ENCODE data around the gene UGT2B7. TPM values are rescaled to one million over a fixed set of nuclear protein-coding genes. Genes with fewer than 3 reads are reported as not detected.

Gene UGT2B7
- total RNA-seq, 4 donors from 2014 or later, result not detected

DNA sequence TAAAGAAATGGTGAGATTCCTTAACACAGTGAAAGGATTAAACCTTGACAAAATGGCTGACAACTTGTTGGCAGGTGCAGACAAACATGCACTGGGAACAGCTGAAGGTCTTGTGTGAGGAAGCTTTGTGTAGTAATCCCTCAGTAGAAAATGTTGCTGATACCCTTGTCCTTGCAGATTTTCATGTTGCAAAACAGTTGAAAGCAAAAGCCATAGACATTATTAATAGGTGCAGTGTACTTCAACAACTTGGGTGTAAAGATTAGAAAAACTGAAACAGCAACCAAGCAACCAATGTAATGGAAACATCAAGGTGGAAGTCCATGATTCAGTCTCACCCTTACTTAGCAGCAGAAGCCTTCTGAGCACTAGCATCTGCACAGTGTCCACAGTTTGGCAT is 29.8 kb downstream of the UGT2B7 start:
- no peak for DNase-seq (ENCODE audit: low spot score in 2 of 2)
- no peaks in the 10 kb centered on the region for H3K36me3 ChIP-seq
- TF ChIP-seq, protein P1, sequence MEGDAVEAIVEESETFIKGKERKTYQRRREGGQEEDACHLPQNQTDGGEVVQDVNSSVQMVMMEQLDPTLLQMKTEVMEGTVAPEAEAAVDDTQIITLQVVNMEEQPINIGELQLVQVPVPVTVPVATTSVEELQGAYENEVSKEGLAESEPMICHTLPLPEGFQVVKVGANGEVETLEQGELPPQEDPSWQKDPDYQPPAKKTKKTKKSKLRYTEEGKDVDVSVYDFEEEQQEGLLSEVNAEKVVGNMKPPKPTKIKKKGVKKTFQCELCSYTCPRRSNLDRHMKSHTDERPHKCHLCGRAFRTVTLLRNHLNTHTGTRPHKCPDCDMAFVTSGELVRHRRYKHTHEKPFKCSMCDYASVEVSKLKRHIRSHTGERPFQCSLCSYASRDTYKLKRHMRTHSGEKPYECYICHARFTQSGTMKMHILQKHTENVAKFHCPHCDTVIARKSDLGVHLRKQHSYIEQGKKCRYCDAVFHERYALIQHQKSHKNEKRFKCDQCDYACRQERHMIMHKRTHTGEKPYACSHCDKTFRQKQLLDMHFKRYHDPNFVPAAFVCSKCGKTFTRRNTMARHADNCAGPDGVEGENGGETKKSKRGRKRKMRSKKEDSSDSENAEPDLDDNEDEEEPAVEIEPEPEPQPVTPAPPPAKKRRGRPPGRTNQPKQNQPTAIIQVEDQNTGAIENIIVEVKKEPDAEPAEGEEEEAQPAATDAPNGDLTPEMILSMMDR (IDR thresholded peaks at IDR 0.05), result no peak
- no peak for TF ChIP-seq EP300 (IDR thresholded peaks at IDR 0.05)
- TF ChIP-seq POLR2A (IDR thresholded peaks at IDR 0.05), result no peak
- no peak overlapping the region for H3K4me3 ChIP-seq
- no peaks in the 10 kb centered on the region for H3K27me3 ChIP-seq
- no peaks in the 10 kb centered on the region for H3K9me3 ChIP-seq
- H3K4me1 ChIP-seq, result no peaks in the 10 kb centered on the region
- no peak overlapping the region for H3K27ac ChIP-seq

DNA sequence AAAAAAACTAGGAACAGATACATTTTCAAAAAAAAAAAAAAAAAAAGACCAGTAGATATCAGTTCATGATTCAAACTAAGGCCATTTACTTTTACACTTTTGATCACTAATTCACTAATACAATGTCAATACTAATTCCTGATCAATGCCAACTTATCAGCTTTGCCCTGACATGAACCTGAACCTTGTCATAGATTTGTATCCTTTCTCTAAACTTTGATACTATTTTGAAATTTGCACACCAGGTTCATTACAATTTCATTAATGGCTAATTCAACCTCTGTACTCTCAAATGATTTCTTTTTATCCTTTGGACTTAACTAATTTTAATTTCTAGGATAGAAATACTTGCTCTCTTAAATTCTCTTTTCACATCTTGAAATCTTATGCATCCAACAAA is 37.7 kb downstream of the UGT2B7 start:
- no peak overlapping the region for H3K27ac ChIP-seq
- H3K27me3 ChIP-seq, result no peaks in the 10 kb centered on the region
- no peaks in the 10 kb centered on the region for H3K9me3 ChIP-seq
- H3K36me3 ChIP-seq, result no peaks in the 10 kb centered on the region
- H3K4me3 ChIP-seq, result no peak overlapping the region
- DNase-seq (ENCODE audit: low spot score in 2 of 2), result no peak
- no peaks in the 10 kb centered on the region for H3K4me1 ChIP-seq
- TF ChIP-seq, protein P1 (IDR thresholded peaks at IDR 0.05), result no peak
- TF ChIP-seq POLR2A (IDR thresholded peaks at IDR 0.05), result no peak
- no peak for TF ChIP-seq EP300 (IDR thresholded peaks at IDR 0.05)

DNA sequence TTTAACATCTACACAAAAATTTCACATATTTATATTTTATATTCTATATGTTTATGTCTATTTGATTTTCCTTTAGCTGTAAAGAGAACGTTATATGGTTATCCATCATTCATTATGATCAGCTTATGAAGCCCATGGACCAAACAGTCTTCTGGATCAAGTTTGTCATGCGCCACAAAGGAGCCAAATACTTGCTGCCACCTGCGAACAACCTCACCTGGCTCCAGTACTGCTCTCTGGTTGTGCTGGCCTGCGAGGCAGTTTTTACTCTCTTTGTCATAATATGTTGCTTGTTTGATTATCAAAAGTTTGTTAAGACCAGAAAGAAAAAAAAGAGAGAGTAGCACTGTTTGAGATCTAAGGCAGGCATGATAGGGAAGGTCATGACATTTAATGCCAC is 38.2 kb downstream of the UGT2B7 start:
- Histone ChIP-seq H3K9me3 (no peaks in the 10 kb centered on the region), H3K4me3 (no peak overlapping the region), H3K27me3 (no peaks in the 10 kb centered on the region), H3K4me1 (no peaks in the 10 kb centered on the region), H3K27ac (no peak overlapping the region), H3K36me3 (no peaks in the 10 kb centered on the region)
- WGBS, 2 donors, result 85 to 89% methylated on average over 4 of the region's 4 CpGs
- DNase-seq (ENCODE audit: low spot score in 2 of 2), result no peak
- TF ChIP-seq POLR2A (IDR thresholded peaks at IDR 0.05), result no peak

DNA sequence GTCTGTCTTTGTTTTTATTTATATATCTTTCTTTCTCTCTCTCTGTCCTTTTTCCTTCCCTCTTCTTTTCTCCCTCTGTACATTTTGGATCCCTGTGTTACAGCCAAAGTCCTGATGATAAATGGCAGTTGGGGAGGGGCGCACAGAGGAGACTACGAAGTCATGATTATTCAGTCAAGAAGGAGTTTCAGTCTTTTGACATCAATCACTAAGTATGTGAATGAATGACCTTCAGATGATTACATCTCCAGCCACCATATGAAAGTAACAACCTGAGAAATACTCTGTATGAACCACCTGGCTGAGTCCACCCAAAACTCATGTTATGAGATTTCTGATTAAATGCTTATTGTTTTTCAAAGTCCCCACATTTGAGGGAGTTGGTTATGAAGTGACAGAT is 45.0 kb downstream of the UGT2B7 start:
- WGBS, 2 donors, result 64 to 83% methylated on average over 2 of the region's 2 CpGs
- no peak overlapping the region for H3K27ac ChIP-seq
- no peak overlapping the region for H3K4me3 ChIP-seq
- H3K4me1 ChIP-seq, result no peaks in the 10 kb centered on the region
- no peak for TF ChIP-seq EP300 (IDR thresholded peaks at IDR 0.05)
- TF ChIP-seq, protein P1 (IDR thresholded peaks at IDR 0.05), result no peak
- TF ChIP-seq POLR2A (IDR thresholded peaks at IDR 0.05), result no peak
- no peak for DNase-seq (ENCODE audit: low spot score in 2 of 2)
- no peaks in the 10 kb centered on the region for H3K9me3 ChIP-seq
- H3K36me3 ChIP-seq, result no peaks in the 10 kb centered on the region
- no peaks in the 10 kb centered on the region for H3K27me3 ChIP-seq

DNA sequence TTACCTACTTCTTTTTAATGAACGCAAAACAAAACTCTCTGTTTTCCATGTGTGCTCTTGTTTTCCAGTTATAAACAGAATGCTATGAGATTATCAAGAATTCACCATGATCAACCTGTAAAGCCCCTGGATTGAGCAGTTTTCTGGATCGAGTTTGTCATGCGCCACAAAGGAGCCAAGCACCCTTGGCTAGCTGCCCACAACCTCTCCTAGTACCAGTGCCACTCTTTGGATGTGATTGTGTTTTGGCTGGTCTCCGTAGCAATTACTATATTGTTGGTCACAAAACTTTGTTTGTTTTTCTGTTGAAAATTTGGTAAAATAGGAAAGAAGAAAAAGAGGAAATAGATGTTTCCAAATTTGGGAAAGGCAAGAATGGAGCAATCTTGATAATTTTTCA is 51.1 kb downstream of the UGT2B7 start:
- WGBS, 2 donors, result 90 to 92% methylated on average over 4 of the region's 4 CpGs
- no peaks in the 10 kb centered on the region for H3K36me3 ChIP-seq
- DNase-seq (ENCODE audit: low spot score in 2 of 2), result no peak
- H3K27ac ChIP-seq, result no peak overlapping the region
- no peaks in the 10 kb centered on the region for H3K27me3 ChIP-seq
- H3K4me1 ChIP-seq, result no peaks in the 10 kb centered on the region
- no peak for TF ChIP-seq POLR2A (IDR thresholded peaks at IDR 0.05)
- TF ChIP-seq, protein P1 (IDR thresholded peaks at IDR 0.05), result no peak
- TF ChIP-seq EP300 (IDR thresholded peaks at IDR 0.05), result no peak
- no peaks in the 10 kb centered on the region for H3K9me3 ChIP-seq
- no peak overlapping the region for H3K4me3 ChIP-seq

DNA sequence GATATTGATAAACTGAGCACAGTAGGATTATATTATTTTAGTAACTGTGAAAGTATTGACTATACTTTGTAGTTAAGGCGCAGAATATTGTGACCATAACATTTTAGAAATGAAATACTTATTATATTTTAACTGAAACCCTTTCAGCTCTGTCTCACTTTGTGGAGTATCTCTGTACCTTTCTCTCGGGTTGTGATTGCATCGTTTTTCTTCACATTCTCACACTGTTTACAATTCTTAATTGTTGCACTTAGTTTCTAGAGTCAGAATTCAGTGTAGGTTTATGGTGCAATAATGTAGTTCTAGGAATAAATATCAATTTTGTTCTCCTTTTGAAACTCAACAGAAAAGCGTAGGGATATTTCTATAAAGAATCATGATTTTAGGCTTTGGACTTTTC is 57.7 kb downstream of the UGT2B7 start:
- DNase-seq (ENCODE audit: low spot score in 2 of 2), result no peak
- Histone ChIP-seq H3K4me3 (no peak overlapping the region), H3K36me3 (no peaks in the 10 kb centered on the region), H3K27ac (no peak overlapping the region), H3K4me1 (no peaks in the 10 kb centered on the region), H3K27me3 (no peaks in the 10 kb centered on the region), H3K9me3 (no peaks in the 10 kb centered on the region)
- TF ChIP-seq, protein P1 (IDR thresholded peaks at IDR 0.05), result no peak
- no peak for TF ChIP-seq POLR2A (IDR thresholded peaks at IDR 0.05)
- TF ChIP-seq EP300 (IDR thresholded peaks at IDR 0.05), result no peak
- WGBS, 2 donors, result 75 to 83% methylated on average over 4 of the region's 4 CpGs

All from tibial nerve (tissue), 4 donors.